Measurements from ENCODE around the gene CERS6. TPM values are rescaled to one million over a fixed set of nuclear protein-coding genes. Genes with fewer than 3 reads are reported as not detected.

The CERS6 gene
- total RNA-seq, 1 donor = 23.9 TPM

- Histone ChIP-seq H4K20me1 (ENCODE audit: insufficient read depth, low read length) (no peaks in the 10 kb centered on the region), H3K27ac (ENCODE audit: low read depth, low read length) (no peak overlapping the region), H3K9me3 (ENCODE audit: low read depth, low read length) (no peaks in the 10 kb centered on the region), H3K4me2 (ENCODE audit: insufficient read depth, low read length) (no peak overlapping the region), H3K4me3 (ENCODE audit: insufficient read depth, low read length) (no peak overlapping the region), H3K79me2 (ENCODE audit: insufficient read depth, low read length) (no peaks in the 10 kb centered on the region), H3K27me3 (ENCODE audit: insufficient read depth, low read length) (no peaks in the 10 kb centered on the region), H2AFZ (ENCODE audit: low read length) (no peak overlapping the region), H3K36me3 (ENCODE audit: insufficient read depth, low read length) (no peaks in the 10 kb centered on the region), H3K4me1 (ENCODE audit: insufficient read depth, low read length) (peaks cover 12% of the 10 kb centered on the region)
- DNase-seq (ENCODE audit: insufficient read length, low spot score, missing footprints) = no peak
- TF ChIP-seq, protein P1, sequence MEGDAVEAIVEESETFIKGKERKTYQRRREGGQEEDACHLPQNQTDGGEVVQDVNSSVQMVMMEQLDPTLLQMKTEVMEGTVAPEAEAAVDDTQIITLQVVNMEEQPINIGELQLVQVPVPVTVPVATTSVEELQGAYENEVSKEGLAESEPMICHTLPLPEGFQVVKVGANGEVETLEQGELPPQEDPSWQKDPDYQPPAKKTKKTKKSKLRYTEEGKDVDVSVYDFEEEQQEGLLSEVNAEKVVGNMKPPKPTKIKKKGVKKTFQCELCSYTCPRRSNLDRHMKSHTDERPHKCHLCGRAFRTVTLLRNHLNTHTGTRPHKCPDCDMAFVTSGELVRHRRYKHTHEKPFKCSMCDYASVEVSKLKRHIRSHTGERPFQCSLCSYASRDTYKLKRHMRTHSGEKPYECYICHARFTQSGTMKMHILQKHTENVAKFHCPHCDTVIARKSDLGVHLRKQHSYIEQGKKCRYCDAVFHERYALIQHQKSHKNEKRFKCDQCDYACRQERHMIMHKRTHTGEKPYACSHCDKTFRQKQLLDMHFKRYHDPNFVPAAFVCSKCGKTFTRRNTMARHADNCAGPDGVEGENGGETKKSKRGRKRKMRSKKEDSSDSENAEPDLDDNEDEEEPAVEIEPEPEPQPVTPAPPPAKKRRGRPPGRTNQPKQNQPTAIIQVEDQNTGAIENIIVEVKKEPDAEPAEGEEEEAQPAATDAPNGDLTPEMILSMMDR (IDR thresholded peaks at IDR 0.05; ENCODE audit: extremely low read depth, low read depth, low read length) = no peak
Measured at GRCh38 chr2:168819829-168820489, 363.9 kb downstream of the CERS6 start.

- DNase-seq (ENCODE audit: insufficient read length, low spot score, missing footprints) = no peak
- no peaks in the 10 kb centered on the region for H3K79me2 ChIP-seq (ENCODE audit: insufficient read depth, low read length)
- H4K20me1 ChIP-seq (ENCODE audit: insufficient read depth, low read length) = no peaks in the 10 kb centered on the region
- TF ChIP-seq, protein P1 (IDR thresholded peaks at IDR 0.05; ENCODE audit: extremely low read depth, low read depth, low read length) = no peak
- H2AFZ ChIP-seq (ENCODE audit: low read length) = no peak overlapping the region
- no peak overlapping the region for H3K4me3 ChIP-seq (ENCODE audit: insufficient read depth, low read length)
- H3K27me3 ChIP-seq (ENCODE audit: insufficient read depth, low read length) = no peaks in the 10 kb centered on the region
- no peaks in the 10 kb centered on the region for H3K9me3 ChIP-seq (ENCODE audit: low read depth, low read length)
- H3K36me3 ChIP-seq (ENCODE audit: insufficient read depth, low read length) = no peaks in the 10 kb centered on the region
- peaks cover 6% of the 10 kb centered on the region for H3K4me1 ChIP-seq (ENCODE audit: insufficient read depth, low read length)
- no peak overlapping the region for H3K27ac ChIP-seq (ENCODE audit: low read depth, low read length)
- H3K4me2 ChIP-seq (ENCODE audit: insufficient read depth, low read length) = no peak overlapping the region
Measured at GRCh38 chr2:168821577-168821976, 365.5 kb downstream of the CERS6 start.

GRCh38 chr2:168821992-168822391 lies 365.9 kb downstream of the CERS6 start:
- Histone ChIP-seq H3K27me3 (ENCODE audit: insufficient read depth, low read length) (no peaks in the 10 kb centered on the region), H3K4me1 (ENCODE audit: insufficient read depth, low read length) (peaks cover 2% of the 10 kb centered on the region), H3K27ac (ENCODE audit: low read depth, low read length) (no peak overlapping the region), H4K20me1 (ENCODE audit: insufficient read depth, low read length) (no peaks in the 10 kb centered on the region), H2AFZ (ENCODE audit: low read length) (no peak overlapping the region), H3K79me2 (ENCODE audit: insufficient read depth, low read length) (no peaks in the 10 kb centered on the region), H3K9me3 (ENCODE audit: low read depth, low read length) (no peaks in the 10 kb centered on the region), H3K4me2 (ENCODE audit: insufficient read depth, low read length) (no peak overlapping the region), H3K4me3 (ENCODE audit: insufficient read depth, low read length) (no peak overlapping the region), H3K36me3 (ENCODE audit: insufficient read depth, low read length) (no peaks in the 10 kb centered on the region)
- TF ChIP-seq, protein P1 (IDR thresholded peaks at IDR 0.05; ENCODE audit: extremely low read depth, low read depth, low read length) = no peak
- no peak for DNase-seq (ENCODE audit: insufficient read length, low spot score, missing footprints)

Small RNAs within 50 kb of the gene (small RNA-seq; reads per million reads assigned to genes)
- not detected for gene MIR4774
- gene RN7SL813P = not detected
- not detected for gene RNU6-766P

Other genes starting within 250 kb of the CERS6 start
- gene STK39, start 208.7 kb upstream of the CERS6 start, total RNA-seq = 18.1 and 20.9 TPM in 2 replicates

All from osteoblast (primary cell).